Measurements from ENCODE around the gene FCHSD2. TPM values are rescaled to one million over a fixed set of nuclear protein-coding genes. Genes with fewer than 3 reads are reported as not detected.
"Not testable (repeated sequence)": the region's sequence is repeated elsewhere in the genome, so short reads cannot be mapped to it uniquely, and the experiment has no call there.

Gene FCHSD2
- total RNA-seq, 1 donor from 2014 or later: 7.3 TPM

GRCh38 chr11:73002214-73002613, 139.9 kb downstream of the FCHSD2 start:
- no peak for ATAC-seq

GRCh38 chr11:73001615-73002014, 140.5 kb downstream of the FCHSD2 start:
- ATAC-seq: no peak

GRCh38 chr11:72998676-72999075, 143.4 kb downstream of the FCHSD2 start:
- ATAC-seq: no peak

GRCh38 chr11:72996959-72997358, 145.2 kb downstream of the FCHSD2 start:
- ATAC-seq: no peak

GRCh38 chr11:72989727-72990126, 152.4 kb downstream of the FCHSD2 start:
- no peak for ATAC-seq

- ATAC-seq: no peak
These were observed 153.3 kb downstream of the FCHSD2 start for GRCh38 chr11:72988821-72989220.

- ATAC-seq: no peak
These were observed 156.5 kb downstream of the FCHSD2 start for GRCh38 chr11:72985645-72986044.

GRCh38 chr11:72984453-72985077, 157.6 kb downstream of the FCHSD2 start:
- no peak for ATAC-seq

GRCh38 chr11:72983560-72983959, 158.6 kb downstream of the FCHSD2 start:
- ATAC-seq: no peak

GRCh38 chr11:72981971-72982685, 160.0 kb downstream of the FCHSD2 start:
- ATAC-seq: no peak

GRCh38 chr11:72981080-72981479, 161.0 kb downstream of the FCHSD2 start:
- no peak for ATAC-seq

GRCh38 chr11:72977782-72978181, 164.3 kb downstream of the FCHSD2 start:
- not testable (repeated sequence) for ATAC-seq

GRCh38 chr11:72976522-72976892, 165.6 kb downstream of the FCHSD2 start:
- ATAC-seq: not testable (repeated sequence)

GRCh38 chr11:72975778-72976521, 166.2 kb downstream of the FCHSD2 start:
- ATAC-seq: no peak

- no peak for ATAC-seq
These were observed 167.5 kb downstream of the FCHSD2 start for GRCh38 chr11:72974487-72975205.

GRCh38 chr11:72972496-72973128, 169.5 kb downstream of the FCHSD2 start:
- no peak for ATAC-seq

- ATAC-seq: no peak
These were observed 170.7 kb downstream of the FCHSD2 start for GRCh38 chr11:72971192-72971967.

GRCh38 chr11:72970557-72971118, 171.5 kb downstream of the FCHSD2 start:
- ATAC-seq: no peak

GRCh38 chr11:72969894-72970335, 172.2 kb downstream of the FCHSD2 start:
- ATAC-seq: no peak

- ATAC-seq: no peak
These were observed 173.7 kb downstream of the FCHSD2 start for GRCh38 chr11:72968390-72968789.

GRCh38 chr11:72965672-72966071, 176.4 kb downstream of the FCHSD2 start:
- ATAC-seq: no peak
